ENCODE results near the gene SLC7A6OS.
"Not testable (repeated sequence)": the region's sequence is repeated elsewhere in the genome, so short reads cannot be mapped to it uniquely, and the experiment has no call there.

Gene SLC7A6OS

DNA sequence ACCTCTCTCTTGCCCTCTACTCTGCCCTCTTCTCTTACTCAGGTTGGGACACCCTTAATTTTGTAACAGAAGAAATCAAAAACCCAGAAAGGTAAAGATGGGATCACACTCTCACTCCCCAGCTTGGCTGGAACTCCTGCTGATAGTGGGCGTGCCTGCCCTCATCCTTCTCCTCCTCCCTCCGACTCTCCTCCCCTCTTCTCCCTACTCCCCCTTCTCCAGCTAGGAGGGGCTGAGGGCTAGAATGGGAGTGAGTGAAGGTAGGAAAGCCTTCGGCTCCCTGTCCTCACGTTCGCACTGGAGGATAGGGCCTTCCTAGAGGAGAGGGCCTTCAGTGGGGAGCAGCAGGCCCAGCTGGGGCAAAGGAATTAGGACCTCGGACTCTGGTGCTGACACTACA is 20.3 kb downstream of the SLC7A6OS start:
- Histone ChIP-seq H3K4me1 (ENCODE audit: control insufficient read depth in 5 of 5, insufficient read depth in 5 of 5, low read length in 5 of 5) (peaks cover 21 to 70% (median 67%) of the 10 kb centered on the region in 5 donors), H3K36me3 (ENCODE audit: control insufficient read depth in 5 of 5, insufficient read depth in 5 of 5, low read length in 5 of 5) (peaks cover 10 to 57% (median 46%) of the 10 kb centered on the region in 5 donors), H3K27me3 (ENCODE audit: control insufficient read depth in 5 of 5, insufficient read depth in 4 of 5, low read length in 5 of 5) (no peaks in the 10 kb centered on the region)

DNA sequence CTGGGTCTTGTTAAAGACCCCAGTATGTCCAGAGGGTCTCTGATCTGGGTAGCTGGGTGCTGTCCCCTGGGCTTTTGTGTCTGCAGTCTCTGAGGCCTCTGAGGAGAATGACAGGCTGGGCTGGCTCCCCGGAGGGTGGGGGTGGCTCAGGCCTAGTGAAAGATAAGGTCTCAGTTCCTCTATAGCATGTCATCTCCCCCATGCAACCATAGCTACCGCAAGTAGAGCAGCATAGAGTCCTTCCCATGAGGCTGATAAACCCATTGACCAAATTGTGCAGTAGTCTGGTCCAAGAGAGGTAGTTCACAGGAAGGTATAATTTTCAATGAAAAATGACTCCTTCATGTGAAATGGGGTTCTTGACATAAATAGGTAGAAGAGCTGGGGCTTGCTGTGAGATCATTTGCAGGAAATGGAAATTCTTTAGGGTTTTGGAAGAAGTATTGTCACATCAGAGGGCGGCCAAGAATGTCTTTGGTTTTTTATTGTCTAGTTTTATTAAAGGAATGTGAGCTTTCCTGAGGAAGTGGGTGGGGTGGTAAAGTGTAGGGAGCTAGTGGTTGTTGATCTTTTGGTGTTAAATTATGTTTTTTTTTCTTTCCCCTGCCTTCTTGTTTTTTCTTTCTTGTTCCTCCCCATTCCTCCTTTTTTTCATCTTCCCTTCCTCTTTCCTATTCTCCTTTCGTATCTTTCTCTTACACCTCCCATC is 21.0 kb downstream of the SLC7A6OS start:
- H3K9me3 ChIP-seq (ENCODE audit: control insufficient read depth in 5 of 5, low read length in 5 of 5): no peaks in the 10 kb centered on the region
- peak overlapping the region; percentile 94 for H3K27ac ChIP-seq (ENCODE audit: low read depth, low read length)
- no peaks in the 10 kb centered on the region for H3K27me3 ChIP-seq (ENCODE audit: control insufficient read depth in 5 of 5, insufficient read depth in 4 of 5, low read length in 5 of 5)
- peaks cover 26 to 76% (median 73%) of the 10 kb centered on the region in 5 donors for H3K4me1 ChIP-seq (ENCODE audit: control insufficient read depth in 5 of 5, insufficient read depth in 5 of 5, low read length in 5 of 5)
- H3K9ac ChIP-seq (ENCODE audit: low read length in 5 of 5): no peak overlapping the region
- H3K4me3 ChIP-seq (ENCODE audit: low read depth in 1 of 5, low read length in 5 of 5): peak overlapping the region in 1 of 5 donors; percentile 17
- H3K36me3 ChIP-seq (ENCODE audit: control insufficient read depth in 5 of 5, insufficient read depth in 5 of 5, low read length in 5 of 5): peaks cover 6 to 53% (median 40%) of the 10 kb centered on the region in 5 donors

More for the DNA sequence above, 20.3 kb downstream of the SLC7A6OS start:
- H3K27ac ChIP-seq (ENCODE audit: low read depth, low read length): peak overlapping the region; percentile 94
- no peak overlapping the region for H3K4me3 ChIP-seq (ENCODE audit: low read depth in 1 of 5, low read length in 5 of 5)
- H3K9ac ChIP-seq (ENCODE audit: low read length in 5 of 5): peak overlapping the region in 1 of 5 donors; percentile 28
- no peaks in the 10 kb centered on the region for H3K9me3 ChIP-seq (ENCODE audit: control insufficient read depth in 5 of 5, low read length in 5 of 5)

DNA sequence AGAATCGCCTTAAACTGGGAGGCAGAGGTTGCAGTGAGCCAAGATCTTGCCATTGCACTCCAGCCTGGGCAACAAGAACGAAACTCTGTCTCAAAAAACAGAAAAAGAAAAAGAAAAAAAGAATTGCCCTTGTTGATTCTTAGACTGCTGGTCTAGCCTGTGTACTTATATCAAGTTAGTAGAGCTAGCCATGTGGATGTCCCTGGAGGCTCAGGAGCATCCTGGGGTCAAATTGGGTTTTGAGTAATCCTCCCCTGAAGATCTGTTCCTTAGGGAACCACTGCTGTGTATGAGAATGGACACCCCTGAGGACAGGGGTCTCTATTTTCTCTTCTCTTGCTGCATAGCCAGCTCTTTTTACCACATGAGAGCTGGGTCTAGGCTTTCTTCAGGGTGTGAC is 21.5 kb downstream of the SLC7A6OS start:
- Histone ChIP-seq H3K9me3 (ENCODE audit: control insufficient read depth in 5 of 5, low read length in 5 of 5) (no peaks in the 10 kb centered on the region), H3K9ac (ENCODE audit: low read length in 5 of 5) (no peak overlapping the region), H3K4me3 (ENCODE audit: low read depth in 1 of 5, low read length in 5 of 5) (peak overlapping the region in 1 of 5 donors; percentile 17), H3K36me3 (ENCODE audit: control insufficient read depth in 5 of 5, insufficient read depth in 5 of 5, low read length in 5 of 5) (peaks cover 4 to 47% (median 34%) of the 10 kb centered on the region in 5 donors), H3K4me1 (ENCODE audit: control insufficient read depth in 5 of 5, insufficient read depth in 5 of 5, low read length in 5 of 5) (peaks cover 29 to 82% (median 79%) of the 10 kb centered on the region in 5 donors), H3K27me3 (ENCODE audit: control insufficient read depth in 5 of 5, insufficient read depth in 4 of 5, low read length in 5 of 5) (no peaks in the 10 kb centered on the region), H3K27ac (ENCODE audit: low read depth, low read length) (peak overlapping the region; percentile 94)

DNA sequence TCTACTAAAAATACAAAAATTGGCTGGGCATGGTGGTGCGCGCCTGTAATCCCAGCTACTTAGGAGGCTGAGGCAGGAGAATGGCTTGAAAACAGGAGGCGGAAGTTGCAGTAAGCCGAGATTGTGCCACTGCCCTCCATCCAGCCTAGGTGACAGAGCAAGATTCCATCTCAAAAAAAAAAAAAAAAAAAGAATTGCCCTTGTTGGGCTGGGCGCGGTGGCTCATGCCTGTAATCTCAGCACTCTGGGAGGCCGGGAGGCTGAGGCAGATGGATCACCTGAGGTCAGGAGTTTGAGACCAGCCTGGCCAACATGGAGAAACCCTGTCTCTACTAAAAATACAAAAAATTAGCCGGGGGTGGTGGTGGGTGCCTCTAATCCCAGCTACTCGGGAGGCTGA is 21.9 kb downstream of the SLC7A6OS start:
- Histone ChIP-seq H3K36me3 (ENCODE audit: control insufficient read depth in 5 of 5, insufficient read depth in 5 of 5, low read length in 5 of 5) (peaks cover 4 to 43% (median 31%) of the 10 kb centered on the region in 5 donors), H3K27ac (ENCODE audit: low read depth, low read length) (peak overlapping the region; percentile 94), H3K9ac (ENCODE audit: low read length in 5 of 5) (peak overlapping the region in 1 of 5 donors; percentile 21), H3K4me1 (ENCODE audit: control insufficient read depth in 5 of 5, insufficient read depth in 5 of 5, low read length in 5 of 5) (peaks cover 30 to 86% (median 83%) of the 10 kb centered on the region in 5 donors)
- H3K4me3 ChIP-seq (ENCODE audit: low read depth in 1 of 5, low read length in 5 of 5); H3K27me3 ChIP-seq (ENCODE audit: control insufficient read depth in 5 of 5, insufficient read depth in 4 of 5, low read length in 5 of 5); H3K9me3 ChIP-seq (ENCODE audit: control insufficient read depth in 5 of 5, low read length in 5 of 5): not testable (repeated sequence)

DNA sequence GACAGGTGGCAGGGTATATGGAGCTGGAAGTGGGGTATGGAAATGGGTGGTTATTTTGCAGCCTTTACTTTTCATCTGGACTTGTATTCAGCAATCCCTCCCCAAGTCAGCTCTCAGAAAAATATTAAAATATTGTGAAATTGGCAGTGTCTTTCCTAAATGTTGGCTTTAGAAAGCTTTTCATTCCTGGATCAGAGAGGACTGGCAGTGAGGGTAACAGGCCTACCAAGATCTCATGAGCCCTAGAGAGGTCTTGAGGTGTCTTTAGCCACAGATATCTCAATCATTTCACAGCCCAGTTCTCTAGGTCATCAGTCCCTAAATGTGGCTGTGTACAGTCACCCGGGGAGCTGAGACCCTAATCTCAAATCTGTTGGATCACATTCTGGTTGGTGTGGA is 22.5 kb downstream of the SLC7A6OS start:
- Histone ChIP-seq H3K4me3 (ENCODE audit: low read depth in 1 of 5, low read length in 5 of 5) (no peak overlapping the region), H3K27me3 (ENCODE audit: control insufficient read depth in 5 of 5, insufficient read depth in 4 of 5, low read length in 5 of 5) (no peaks in the 10 kb centered on the region), H3K27ac (ENCODE audit: low read depth, low read length) (peak overlapping the region; percentile 94), H3K36me3 (ENCODE audit: control insufficient read depth in 5 of 5, insufficient read depth in 5 of 5, low read length in 5 of 5) (peaks cover 4 to 39% (median 26%) of the 10 kb centered on the region in 5 donors), H3K9me3 (ENCODE audit: control insufficient read depth in 5 of 5, low read length in 5 of 5) (no peaks in the 10 kb centered on the region), H3K9ac (ENCODE audit: low read length in 5 of 5) (peak overlapping the region in 3 of 5 donors; percentile 21 to 52 (median 42)), H3K4me1 (ENCODE audit: control insufficient read depth in 5 of 5, insufficient read depth in 5 of 5, low read length in 5 of 5) (peaks cover 34 to 92% (median 88%) of the 10 kb centered on the region in 5 donors)

DNA sequence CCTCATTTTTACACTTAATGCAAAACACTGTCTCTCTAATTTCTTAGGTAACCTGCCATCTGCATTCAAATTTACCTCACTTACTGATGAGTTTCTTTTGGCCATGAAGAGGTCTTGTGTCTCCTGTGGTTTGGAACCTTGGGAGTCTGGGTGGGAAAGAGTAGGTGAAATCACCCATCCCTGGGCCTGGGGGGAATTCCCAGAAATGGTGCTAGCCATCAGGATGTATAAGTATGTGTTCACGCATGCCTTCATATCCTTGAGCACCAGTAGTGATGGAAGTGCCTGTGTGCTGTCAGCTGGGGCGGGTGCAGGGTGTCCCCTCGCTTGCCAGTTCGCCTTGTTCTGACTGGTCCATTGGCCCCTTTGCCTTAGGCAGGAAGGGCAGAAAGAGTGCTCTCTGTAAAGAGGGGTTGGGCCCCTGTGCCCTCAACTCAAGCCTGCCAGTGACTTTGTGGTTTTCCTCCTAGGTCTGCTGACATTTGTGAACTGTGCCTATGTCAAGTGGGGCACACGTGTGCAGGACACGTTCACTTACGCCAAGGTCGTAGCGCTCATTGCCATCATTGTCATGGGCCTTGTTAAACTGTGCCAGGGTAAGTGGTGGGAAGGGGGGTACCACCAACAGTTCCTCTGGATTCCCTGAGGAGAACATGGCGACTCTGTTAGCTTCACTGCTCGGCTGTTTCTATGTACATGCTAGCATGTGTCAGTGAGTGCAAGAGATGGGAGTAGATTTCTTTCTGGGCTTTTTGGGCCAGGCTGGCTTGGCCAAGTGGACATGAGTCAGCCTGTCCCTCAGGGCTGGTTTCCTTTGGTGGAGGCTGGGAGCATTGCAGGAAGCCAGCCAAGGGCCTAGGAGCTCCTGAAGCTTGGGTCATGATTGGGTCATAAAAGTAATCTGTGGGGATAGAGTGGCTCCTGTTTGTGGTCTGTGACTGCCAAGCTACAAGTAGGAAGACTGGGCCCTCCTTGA is 23.2 kb downstream of the SLC7A6OS start:
- Histone ChIP-seq H3K9ac (ENCODE audit: low read length in 5 of 5) (peak overlapping the region in 3 of 5 donors; percentile 21 to 52 (median 42)), H3K36me3 (ENCODE audit: control insufficient read depth in 5 of 5, insufficient read depth in 5 of 5, low read length in 5 of 5) (peaks cover 4 to 38% (median 20%) of the 10 kb centered on the region in 5 donors), H3K4me3 (ENCODE audit: low read depth in 1 of 5, low read length in 5 of 5) (peak overlapping the region in 2 of 5 donors; percentile 6 to 39), H3K27ac (ENCODE audit: low read depth, low read length) (peak overlapping the region; percentile 94), H3K4me1 (ENCODE audit: control insufficient read depth in 5 of 5, insufficient read depth in 5 of 5, low read length in 5 of 5) (peaks cover 38 to 98% (median 94%) of the 10 kb centered on the region in 5 donors), H3K9me3 (ENCODE audit: control insufficient read depth in 5 of 5, low read length in 5 of 5) (no peaks in the 10 kb centered on the region), H3K27me3 (ENCODE audit: control insufficient read depth in 5 of 5, insufficient read depth in 4 of 5, low read length in 5 of 5) (no peaks in the 10 kb centered on the region)

DNA sequence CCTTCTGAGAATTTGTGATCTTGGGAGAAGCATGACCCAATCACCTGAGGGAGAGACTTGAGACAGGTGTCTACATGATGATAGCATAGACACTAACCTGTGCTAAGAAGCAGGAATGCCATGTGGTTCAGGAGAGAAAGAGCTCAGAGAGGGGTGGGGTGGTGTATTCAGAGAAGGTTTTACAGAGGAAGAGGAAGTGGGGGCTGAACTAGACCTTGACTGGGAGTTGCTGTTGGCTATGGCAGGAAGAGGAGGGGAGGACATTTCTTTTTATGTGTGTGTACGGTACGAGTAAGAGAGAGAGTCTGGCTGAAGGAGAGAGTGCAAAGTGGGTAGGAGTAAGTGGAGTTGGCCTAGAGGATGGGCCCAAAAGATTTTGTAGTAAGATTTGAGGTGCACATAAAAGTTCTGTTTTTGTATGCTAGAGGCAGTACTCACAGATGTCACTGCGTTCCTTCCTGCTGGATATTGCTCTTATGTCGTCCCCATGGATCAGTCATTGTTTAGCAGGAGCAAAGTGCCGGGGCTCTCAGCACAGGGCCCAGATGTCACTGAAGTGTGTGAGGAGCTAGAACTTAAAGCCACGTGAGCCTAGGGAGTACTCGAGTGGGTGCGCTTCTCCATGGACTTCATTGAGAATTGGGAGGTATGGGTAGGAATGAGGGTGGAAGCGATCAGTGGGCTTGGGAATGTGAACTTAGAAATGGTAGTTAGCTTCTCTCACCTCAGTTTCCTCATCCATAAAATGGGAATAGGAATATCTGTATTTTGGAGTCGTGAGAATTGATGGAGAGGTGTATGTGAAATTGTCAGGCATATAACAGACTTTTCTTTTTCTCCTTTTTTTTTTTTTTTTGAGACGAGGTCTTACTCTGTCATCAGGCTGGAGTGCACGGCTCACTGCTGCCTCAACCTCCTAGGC is 24.3 kb downstream of the SLC7A6OS start:
- Histone ChIP-seq H3K27me3 (ENCODE audit: control insufficient read depth in 5 of 5, insufficient read depth in 4 of 5, low read length in 5 of 5) (no peaks in the 10 kb centered on the region), H3K9ac (ENCODE audit: low read length in 5 of 5) (peak overlapping the region in 3 of 5 donors; percentile 3 to 64 (median 16)), H3K27ac (ENCODE audit: low read depth, low read length) (peak overlapping the region; percentile 94), H3K4me3 (ENCODE audit: low read depth in 1 of 5, low read length in 5 of 5) (peak overlapping the region in 3 of 5 donors; percentile 5 to 41 (median 6)), H3K36me3 (ENCODE audit: control insufficient read depth in 5 of 5, insufficient read depth in 5 of 5, low read length in 5 of 5) (peaks cover 0 to 33% (median 14%) of the 10 kb centered on the region in 5 donors), H3K9me3 (ENCODE audit: control insufficient read depth in 5 of 5, low read length in 5 of 5) (no peaks in the 10 kb centered on the region), H3K4me1 (ENCODE audit: control insufficient read depth in 5 of 5, insufficient read depth in 5 of 5, low read length in 5 of 5) (peaks cover 40 to 100% (median 98%) of the 10 kb centered on the region in 5 donors)

DNA sequence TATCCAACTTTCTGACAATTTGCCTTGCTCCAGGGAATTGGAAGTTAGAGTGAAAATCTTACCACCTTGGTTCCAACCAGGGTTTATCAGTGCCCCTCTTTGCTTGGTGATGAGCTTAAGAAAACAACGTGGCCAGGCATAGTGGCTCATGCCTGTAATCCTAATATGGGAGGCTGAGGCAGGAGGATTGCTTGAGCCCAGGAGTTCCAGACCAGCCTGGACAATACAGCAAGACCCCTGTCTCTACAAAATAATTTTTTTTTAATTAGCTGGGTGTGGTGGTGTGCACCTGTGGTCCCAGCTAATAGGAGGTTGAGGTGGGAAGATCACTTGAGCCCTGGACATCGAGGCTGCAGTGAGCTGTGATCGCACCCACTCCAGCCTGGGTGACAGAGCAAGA is 25.1 kb downstream of the SLC7A6OS start:
- Histone ChIP-seq H3K4me3 (ENCODE audit: low read depth in 1 of 5, low read length in 5 of 5) (no peak overlapping the region), H3K36me3 (ENCODE audit: control insufficient read depth in 5 of 5, insufficient read depth in 5 of 5, low read length in 5 of 5) (peaks cover 0 to 28% (median 8%) of the 10 kb centered on the region in 5 donors), H3K27me3 (ENCODE audit: control insufficient read depth in 5 of 5, insufficient read depth in 4 of 5, low read length in 5 of 5) (no peaks in the 10 kb centered on the region), H3K27ac (ENCODE audit: low read depth, low read length) (peak overlapping the region; percentile 94), H3K9ac (ENCODE audit: low read length in 5 of 5) (peak overlapping the region in 1 of 5 donors; percentile 0), H3K4me1 (ENCODE audit: control insufficient read depth in 5 of 5, insufficient read depth in 5 of 5, low read length in 5 of 5) (peaks cover 35 to 100% (median 98%) of the 10 kb centered on the region in 5 donors), H3K9me3 (ENCODE audit: control insufficient read depth in 5 of 5, low read length in 5 of 5) (no peaks in the 10 kb centered on the region)

DNA sequence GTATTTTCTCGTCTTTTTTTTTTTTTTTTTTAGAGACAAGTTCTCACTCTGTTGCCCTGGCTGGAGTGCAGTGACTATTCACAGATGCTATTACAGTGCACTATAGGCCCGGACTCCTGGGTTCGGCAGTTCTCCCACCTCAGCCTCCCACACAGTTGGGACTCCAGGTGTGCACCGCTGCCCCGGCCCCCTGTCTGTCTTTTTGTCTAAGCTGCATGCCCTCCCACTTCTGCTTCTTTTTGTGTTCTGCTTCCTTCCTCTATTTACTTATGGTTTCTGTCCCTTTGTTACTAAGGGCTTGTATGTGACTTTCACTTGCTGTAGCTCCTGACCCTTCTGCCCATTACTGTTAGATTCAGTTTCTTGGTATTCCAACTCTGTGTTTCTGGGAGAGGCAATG is 25.9 kb downstream of the SLC7A6OS start:
- no peaks in the 10 kb centered on the region for H3K27me3 ChIP-seq (ENCODE audit: control insufficient read depth in 5 of 5, insufficient read depth in 4 of 5, low read length in 5 of 5)
- H3K36me3 ChIP-seq (ENCODE audit: control insufficient read depth in 5 of 5, insufficient read depth in 5 of 5, low read length in 5 of 5): peaks cover 0 to 22% (median 4%) of the 10 kb centered on the region in 5 donors
- H3K27ac ChIP-seq (ENCODE audit: low read depth, low read length): peak overlapping the region; percentile 91
- H3K4me3 ChIP-seq (ENCODE audit: low read depth in 1 of 5, low read length in 5 of 5): peak overlapping the region in 1 of 5 donors; percentile 4
- peak overlapping the region in 2 of 5 donors; percentile 38 to 42 for H3K9ac ChIP-seq (ENCODE audit: low read length in 5 of 5)
- H3K4me1 ChIP-seq (ENCODE audit: control insufficient read depth in 5 of 5, insufficient read depth in 5 of 5, low read length in 5 of 5): peaks cover 37 to 100% (median 96%) of the 10 kb centered on the region in 5 donors
- H3K9me3 ChIP-seq (ENCODE audit: control insufficient read depth in 5 of 5, low read length in 5 of 5): no peaks in the 10 kb centered on the region

Measured in subcutaneous abdominal adipose tissue (tissue), 5 donors.